GM10847 (cell line): ENCODE results near the gene CRYBG3.

Experiments
- POLR2A ChIP-seq: IDR thresholded peaks from 2 replicates; pipeline ENCODE4 v1.6.1; 2011; ENCODE audit not compliant: insufficient read length; ENCODE audit errors: extremely low read depth

The CRYBG3 gene

GRCh38 chr3:97994328-97994945 is 172.6 kb downstream of the CRYBG3 start:
- TF ChIP-seq POLR2A = no peak
